ENCODE measurements around the gene S1PR3.
A peak's percentile ranks its signal among the peaks of the same experiment; 100 is the strongest.

The S1PR3 gene

DNA sequence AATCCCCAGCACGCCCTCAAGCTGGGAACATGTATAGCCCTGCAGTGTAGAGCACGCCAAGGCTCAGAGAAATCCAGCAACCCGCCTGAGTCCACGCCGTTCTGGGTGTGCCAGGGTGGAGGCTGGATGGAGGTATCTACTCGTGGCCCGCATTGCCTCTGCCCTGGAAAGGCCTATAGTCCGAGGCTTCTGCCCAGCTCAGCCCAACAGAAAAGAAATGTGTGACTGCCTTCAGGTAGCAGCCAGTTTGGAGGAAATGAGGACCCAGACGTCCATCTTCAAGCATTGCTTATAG lies 18.2 kb downstream of the S1PR3 start:
- no peak for DNase-seq (ENCODE audit: low spot score)

- DNase-seq (ENCODE audit: low spot score): no peak
Measured at GRCh38 chr9:89010056-89010455, 18.8 kb downstream of the S1PR3 start.

- no peak for DNase-seq (ENCODE audit: low spot score)
Measured at GRCh38 chr9:89010526-89011111, 19.4 kb downstream of the S1PR3 start.

- DNase-seq (ENCODE audit: low spot score): no peak
Measured at GRCh38 chr9:89011683-89012082, 20.4 kb downstream of the S1PR3 start.

- DNase-seq (ENCODE audit: low spot score): no peak
Measured at GRCh38 chr9:89012294-89013042, 21.2 kb downstream of the S1PR3 start.

GRCh38 chr9:89013660-89014059 lies 22.4 kb downstream of the S1PR3 start:
- DNase-seq (ENCODE audit: low spot score): no peak

DNA sequence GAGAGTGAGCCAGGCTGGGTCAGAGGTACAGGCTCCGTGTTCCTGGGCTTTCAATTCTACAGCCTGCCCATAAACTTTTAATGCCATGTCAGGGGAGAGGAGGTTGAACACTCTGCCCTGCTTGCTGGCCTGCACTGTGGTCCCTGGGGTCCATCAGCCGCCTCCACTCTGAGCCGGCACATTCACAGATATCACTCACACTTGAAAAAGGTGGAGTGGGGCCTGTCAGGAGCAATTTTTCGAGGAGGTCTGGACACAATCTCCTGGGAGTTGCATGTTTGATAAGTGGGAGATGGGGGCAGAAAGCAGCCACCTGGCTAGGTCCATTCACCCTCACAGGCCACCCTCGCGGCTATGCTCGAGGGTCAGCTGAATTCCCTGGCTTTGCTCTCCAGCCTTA lies 22.9 kb downstream of the S1PR3 start:
- no peak for DNase-seq (ENCODE audit: low spot score)

- DNase-seq (ENCODE audit: low spot score): no peak
Measured at GRCh38 chr9:89015336-89015735, 24.1 kb downstream of the S1PR3 start.

DNA sequence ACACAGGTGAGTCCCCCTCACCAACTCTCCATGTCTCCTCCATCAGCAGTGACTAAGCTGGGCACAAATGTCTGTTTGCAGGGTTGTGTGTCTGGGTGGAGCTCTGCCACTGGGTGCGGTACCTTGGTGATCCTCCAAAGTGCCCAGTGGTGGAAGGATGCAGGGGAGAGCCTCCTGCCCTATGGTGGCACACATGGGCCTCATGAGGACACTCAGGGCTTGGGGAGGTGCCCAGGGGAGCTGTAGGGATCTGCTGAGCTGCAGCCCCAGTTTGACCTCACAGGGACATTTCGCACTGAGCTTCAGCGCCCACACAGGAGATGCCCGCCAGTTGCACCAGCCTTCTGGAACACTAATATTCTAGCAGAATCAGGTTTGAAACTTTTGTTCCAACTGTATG lies 29.5 kb downstream of the S1PR3 start:
- no peak for DNase-seq (ENCODE audit: low spot score)

GRCh38 chr9:89021154-89021803 lies 30.0 kb downstream of the S1PR3 start:
- DNase-seq (ENCODE audit: low spot score): no peak

DNA sequence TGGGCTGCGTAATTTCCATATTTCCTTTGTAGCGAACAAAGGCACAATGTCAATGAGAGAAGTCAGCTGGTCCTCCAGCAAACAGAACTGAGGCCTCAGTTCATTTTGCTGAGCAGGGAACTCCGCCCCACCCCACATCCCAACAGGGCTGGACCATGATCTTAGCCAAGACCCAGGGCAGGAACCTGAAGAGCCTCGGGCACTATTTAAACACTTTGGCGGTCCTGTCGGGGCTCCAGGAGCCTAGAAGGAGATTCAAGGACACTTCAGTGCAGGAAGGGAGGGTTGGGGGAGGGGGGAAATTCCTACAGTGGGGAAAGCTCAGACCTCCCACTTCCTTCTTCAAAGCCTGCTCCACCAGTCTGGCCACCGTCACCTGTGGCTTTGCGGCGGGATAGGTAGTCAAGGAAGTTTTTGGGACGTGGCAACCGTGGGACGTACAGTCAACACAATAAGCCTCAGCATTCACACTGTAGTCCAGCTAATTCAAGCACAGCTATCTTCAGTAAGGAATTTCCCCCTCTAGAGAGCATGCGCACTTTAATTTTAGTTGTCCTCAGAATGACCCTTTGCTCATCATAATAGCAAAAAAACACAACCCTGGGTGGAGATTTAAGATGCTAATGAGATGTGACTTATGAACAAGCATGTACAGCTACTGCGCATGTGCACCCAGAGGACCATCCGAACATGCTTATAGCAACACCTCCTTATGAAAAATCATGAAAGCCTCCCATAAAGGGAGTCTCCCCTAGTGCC lies 30.9 kb downstream of the S1PR3 start:
- DNase-seq (ENCODE audit: low spot score): no peak

DNA sequence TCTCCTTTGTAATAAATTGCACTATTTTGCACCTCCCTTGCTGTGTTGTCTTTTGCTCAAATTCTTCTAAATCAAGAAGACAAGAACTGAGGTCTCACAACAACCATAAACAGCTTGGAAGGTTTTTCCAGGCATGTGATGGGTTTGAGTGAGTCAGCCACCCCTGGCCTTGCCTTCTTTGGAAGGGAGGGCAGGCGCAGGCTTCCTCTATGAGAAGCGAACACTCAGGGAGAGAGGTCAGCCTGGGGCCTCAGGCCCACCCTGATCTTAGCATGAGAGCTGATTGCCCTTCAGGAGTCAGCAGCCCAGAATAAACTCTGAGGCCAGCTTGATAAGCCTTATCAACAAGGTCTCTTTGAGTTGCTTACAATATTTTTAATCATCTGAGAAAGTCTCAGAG lies 31.6 kb downstream of the S1PR3 start:
- no peak for DNase-seq (ENCODE audit: low spot score)

GRCh38 chr9:89023740-89024139 lies 32.5 kb downstream of the S1PR3 start:
- DNase-seq (ENCODE audit: low spot score): no peak

DNA sequence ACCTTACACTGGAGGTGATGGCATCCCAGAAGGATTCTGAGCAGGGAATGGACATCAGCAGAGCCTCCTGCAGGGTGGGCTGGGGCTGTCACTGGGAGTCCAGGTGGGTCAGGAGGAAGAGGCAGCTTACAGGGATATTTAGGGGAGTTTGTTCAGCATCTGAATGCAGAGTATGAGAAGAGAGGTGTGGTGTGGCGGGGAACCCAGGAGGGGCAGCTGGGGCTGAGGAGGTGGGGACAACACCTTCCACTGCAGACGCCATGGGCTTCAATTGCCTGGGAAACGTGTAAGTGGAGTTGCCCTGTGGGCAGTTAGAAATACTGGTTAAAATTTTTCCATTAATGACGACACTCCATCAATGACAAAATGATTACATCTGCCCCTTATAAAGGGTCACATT lies 33.5 kb downstream of the S1PR3 start:
- no peak for DNase-seq (ENCODE audit: low spot score)

GRCh38 chr9:89025553-89025952 lies 34.3 kb downstream of the S1PR3 start:
- no peak for DNase-seq (ENCODE audit: low spot score)

- no peak for DNase-seq (ENCODE audit: low spot score)
Measured at GRCh38 chr9:89026876-89027275, 35.6 kb downstream of the S1PR3 start.

GRCh38 chr9:89029788-89030187 lies 38.5 kb downstream of the S1PR3 start:
- no peak for DNase-seq (ENCODE audit: low spot score)

- DNase-seq (ENCODE audit: low spot score): no peak
Measured at GRCh38 chr9:89032173-89032572, 40.9 kb downstream of the S1PR3 start.

DNA sequence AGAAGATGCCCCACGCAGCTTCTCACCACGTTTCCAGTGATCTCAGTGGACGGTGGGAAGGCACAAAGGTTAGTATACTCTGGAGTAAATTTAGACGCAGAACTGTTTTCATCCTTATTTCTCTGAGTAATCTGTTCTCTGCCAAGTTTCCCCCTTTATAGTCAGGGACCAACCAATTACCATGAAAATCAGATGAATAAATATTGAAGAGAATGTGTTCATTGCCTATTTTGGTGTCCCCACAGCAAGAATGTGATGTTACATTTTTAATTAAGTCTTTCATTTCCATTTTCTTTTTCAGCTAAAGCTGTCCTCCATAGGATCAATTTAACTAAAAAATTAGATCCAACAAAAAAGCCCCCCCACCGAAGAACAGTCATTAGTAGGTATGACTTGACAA lies 41.4 kb downstream of the S1PR3 start:
- no peak for DNase-seq (ENCODE audit: low spot score)

GRCh38 chr9:89036383-89036782 lies 45.1 kb downstream of the S1PR3 start:
- DNase-seq (ENCODE audit: low spot score): no peak

DNA sequence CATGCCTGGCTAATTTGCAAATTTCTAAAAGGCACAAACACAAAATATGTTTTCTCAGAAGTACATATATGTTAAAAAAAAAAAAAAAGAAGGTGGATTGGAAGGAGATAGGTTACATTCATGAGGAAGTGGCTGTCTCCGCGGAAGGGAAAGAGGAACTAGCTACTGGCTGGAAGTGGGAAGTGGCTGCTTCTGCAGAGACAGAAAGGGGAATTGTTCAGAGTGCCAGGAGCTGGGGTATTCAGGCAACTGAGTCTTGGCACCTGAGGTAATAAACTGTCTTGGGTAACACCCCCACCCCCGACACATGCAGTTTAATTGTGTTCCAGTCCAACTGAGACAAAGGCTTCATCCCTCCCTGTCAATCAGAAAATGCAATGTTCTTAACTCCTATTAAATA lies 45.6 kb downstream of the S1PR3 start:
- peak; percentile 53 for DNase-seq (ENCODE audit: low spot score)

GRCh38 chr9:89037346-89037745 lies 46.1 kb downstream of the S1PR3 start:
- no peak for DNase-seq (ENCODE audit: low spot score)

DNA sequence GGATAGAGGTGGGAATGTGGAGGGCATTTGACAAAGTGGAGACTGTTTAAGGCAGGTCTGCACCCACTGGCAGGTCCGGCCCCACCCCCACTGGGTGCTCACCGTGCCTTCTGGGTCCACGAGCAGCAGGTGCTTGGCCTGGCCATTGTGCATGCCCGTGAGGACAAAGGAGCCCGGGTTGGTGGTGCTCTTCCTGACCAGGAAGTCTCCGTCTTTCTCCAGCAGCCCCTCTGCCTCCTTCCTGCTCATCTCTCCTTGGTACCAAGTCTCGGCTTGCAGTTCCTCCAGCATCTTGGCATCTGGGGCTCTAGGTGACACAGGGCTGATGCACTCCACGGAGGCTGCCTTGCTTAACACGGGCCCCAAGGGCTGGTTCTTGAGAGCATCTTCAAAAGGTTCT lies 46.6 kb downstream of the S1PR3 start:
- no peak for DNase-seq (ENCODE audit: low spot score)

Measured in globus pallidus (tissue), 1 donor.